ENCODE results near the gene AOPEP. TPM values are rescaled to one million over a fixed set of nuclear protein-coding genes. Genes with fewer than 3 reads are reported as not detected.
A peak's percentile ranks its signal among the peaks of the same experiment; 100 is the strongest.

AOPEP gene
- polyA plus RNA-seq, 2 of the 4 experiments (the other 2 are of a cell fraction): 226 to 266 TPM

DNA sequence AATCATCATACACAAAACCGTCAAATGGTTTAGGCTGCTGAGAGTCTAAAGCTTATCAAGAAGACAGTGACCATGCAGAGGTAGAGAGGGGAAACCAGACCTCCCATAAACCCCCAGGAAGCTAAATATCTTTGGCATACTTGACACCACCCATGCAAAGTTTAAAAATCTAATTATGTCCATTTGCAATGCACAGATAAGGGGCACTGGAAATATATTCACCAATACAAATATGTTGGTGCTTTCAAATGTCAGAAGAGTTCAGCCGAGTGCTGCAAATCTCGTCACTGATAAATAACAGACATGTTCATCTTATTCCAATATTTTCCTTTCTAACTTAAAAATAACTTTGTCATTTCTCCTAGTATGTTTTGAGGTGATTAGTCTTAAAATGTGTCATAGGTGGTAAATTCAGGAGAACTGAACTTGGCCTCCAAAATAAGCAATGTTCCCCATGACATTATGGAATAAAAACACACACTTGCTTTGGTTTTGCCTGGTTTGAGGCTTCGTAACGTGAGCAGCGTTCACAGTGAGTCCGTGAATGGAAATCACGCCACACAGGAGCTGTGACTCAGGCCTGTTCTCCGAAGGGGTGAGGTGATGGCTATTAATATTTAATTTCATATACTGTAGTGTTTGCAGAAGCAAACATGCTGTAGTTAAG lies 182.2 kb downstream of the AOPEP start:
- H3K4me1 ChIP-seq: peaks cover 96% of the 10 kb centered on the region
- WGBS (ENCODE audit: missing lambda C conversion rate): 2% methylated on average over 9 of the region's 9 CpGs
- POLR2A ChIA-PET: interaction anchor here (0.5 to 8.5 kb wide), 17 partner anchors 8 to 239 kb away, joined by 3 to 93 read pairs (median 5); no protein-coding TSS in a partner anchor
- H3K4me2 ChIP-seq: peak overlapping the region; percentile 89
- H3K4me3 ChIP-seq: no peak overlapping the region
- peak; percentile 89 for FAIRE-seq
- ATAC-seq: peak; percentile 72 to 78
- H3K9me3 ChIP-seq: no peaks in the 10 kb centered on the region
- CTCF ChIA-PET: interaction anchor here (0.6 to 3.6 kb wide), 12 partner anchors 26 to 227 kb away, joined by 3 to 23 read pairs (median 4); no protein-coding TSS in a partner anchor
- peak overlapping the region; percentile 97 to 99 for H3K27ac ChIP-seq
- DNase-seq (ENCODE audit: low read depth in 1 of 2, low spot score in 1 of 2): peak; percentile 91 to 98
- TF ChIP-seq JUN (IDR thresholded peaks at IDR 0.05): peak; percentile 75 to 94; a peak in 4 of 5 replicates
- 0 out of 2 replicates have a peak, but pooled peaks have one; percentile 11 for TF ChIP-seq BHLHE40 (IDR thresholded peaks at IDR 0.05; ENCODE audit: low read depth, low read length)
- TF ChIP-seq CHD4 (IDR thresholded peaks at IDR 0.05; ENCODE audit: borderline replicate concordance): no peak
- TF ChIP-seq, protein P1, sequence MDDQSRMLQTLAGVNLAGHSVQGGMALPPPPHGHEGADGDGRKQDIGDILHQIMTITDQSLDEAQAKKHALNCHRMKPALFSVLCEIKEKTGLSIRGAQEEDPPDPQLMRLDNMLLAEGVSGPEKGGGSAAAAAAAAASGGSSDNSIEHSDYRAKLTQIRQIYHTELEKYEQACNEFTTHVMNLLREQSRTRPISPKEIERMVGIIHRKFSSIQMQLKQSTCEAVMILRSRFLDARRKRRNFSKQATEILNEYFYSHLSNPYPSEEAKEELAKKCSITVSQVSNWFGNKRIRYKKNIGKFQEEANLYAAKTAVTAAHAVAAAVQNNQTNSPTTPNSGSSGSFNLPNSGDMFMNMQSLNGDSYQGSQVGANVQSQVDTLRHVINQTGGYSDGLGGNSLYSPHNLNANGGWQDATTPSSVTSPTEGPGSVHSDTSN (IDR thresholded peaks at IDR 0.05): peak; percentile 85
- peak; percentile 93 for TF ChIP-seq HEYL (CRISPR knock-in tag; IDR thresholded peaks at IDR 0.05)
- TF ChIP-seq, protein P2, sequence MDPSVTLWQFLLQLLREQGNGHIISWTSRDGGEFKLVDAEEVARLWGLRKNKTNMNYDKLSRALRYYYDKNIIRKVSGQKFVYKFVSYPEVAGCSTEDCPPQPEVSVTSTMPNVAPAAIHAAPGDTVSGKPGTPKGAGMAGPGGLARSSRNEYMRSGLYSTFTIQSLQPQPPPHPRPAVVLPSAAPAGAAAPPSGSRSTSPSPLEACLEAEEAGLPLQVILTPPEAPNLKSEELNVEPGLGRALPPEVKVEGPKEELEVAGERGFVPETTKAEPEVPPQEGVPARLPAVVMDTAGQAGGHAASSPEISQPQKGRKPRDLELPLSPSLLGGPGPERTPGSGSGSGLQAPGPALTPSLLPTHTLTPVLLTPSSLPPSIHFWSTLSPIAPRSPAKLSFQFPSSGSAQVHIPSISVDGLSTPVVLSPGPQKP (IDR thresholded peaks at IDR 0.05; ENCODE audit: low read depth, low read length): no peak
- TF ChIP-seq CBX2 (IDR thresholded peaks at IDR 0.05; ENCODE audit: borderline replicate concordance, low read depth): no peak
- TF ChIP-seq FOXS1 (CRISPR knock-in tag; IDR thresholded peaks at IDR 0.05): peak; percentile 42; the same call in 1 of the 2 replicates
- TF ChIP-seq KDM5A (IDR thresholded peaks at IDR 0.05): no peak
- no peak for TF ChIP-seq NR3C1 (IDR thresholded peaks at IDR 0.05)
- peak; percentile 78; the same call in 1 of the 2 replicates for TF ChIP-seq HOXA7 (CRISPR knock-in tag; IDR thresholded peaks at IDR 0.05)
- TF ChIP-seq CEBPB (IDR thresholded peaks at IDR 0.05): peak in 1 of 2 experiments; percentile 82; a peak in 2 of 4 replicates
- TF ChIP-seq, protein P3, sequence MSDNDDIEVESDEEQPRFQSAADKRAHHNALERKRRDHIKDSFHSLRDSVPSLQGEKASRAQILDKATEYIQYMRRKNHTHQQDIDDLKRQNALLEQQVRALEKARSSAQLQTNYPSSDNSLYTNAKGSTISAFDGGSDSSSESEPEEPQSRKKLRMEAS (IDR thresholded peaks at IDR 0.05): peak; percentile 83
- peak; percentile 91 for TF ChIP-seq HOXB5 (CRISPR knock-in tag; IDR thresholded peaks at IDR 0.05)
- no peak for TF ChIP-seq NFE2L2 (conservative IDR thresholded peaks at IDR 0.05; ENCODE audit: low read length)
- TF ChIP-seq CHD2 (IDR thresholded peaks at IDR 0.05; ENCODE audit: low read length, partially characterized antibody): peak; percentile 20
- TF ChIP-seq HDAC2 (IDR thresholded peaks at IDR 0.05): no peak
- TF ChIP-seq EHF (CRISPR knock-in tag; IDR thresholded peaks at IDR 0.05): peak; percentile 86
- no peak for TF ChIP-seq KDM1A (IDR thresholded peaks at IDR 0.05; ENCODE audit: low read depth)
- TF ChIP-seq, protein P4, sequence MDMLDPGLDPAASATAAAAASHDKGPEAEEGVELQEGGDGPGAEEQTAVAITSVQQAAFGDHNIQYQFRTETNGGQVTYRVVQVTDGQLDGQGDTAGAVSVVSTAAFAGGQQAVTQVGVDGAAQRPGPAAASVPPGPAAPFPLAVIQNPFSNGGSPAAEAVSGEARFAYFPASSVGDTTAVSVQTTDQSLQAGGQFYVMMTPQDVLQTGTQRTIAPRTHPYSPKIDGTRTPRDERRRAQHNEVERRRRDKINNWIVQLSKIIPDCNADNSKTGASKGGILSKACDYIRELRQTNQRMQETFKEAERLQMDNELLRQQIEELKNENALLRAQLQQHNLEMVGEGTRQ (IDR thresholded peaks at IDR 0.05): no peak
- TF ChIP-seq SMC3 (IDR thresholded peaks at IDR 0.05): peak; percentile 53; the same call in 2 of the 3 replicates
- TF ChIP-seq FOSB (CRISPR knock-in tag; IDR thresholded peaks at IDR 0.05): peak; percentile 92
- TF ChIP-seq, protein P5, sequence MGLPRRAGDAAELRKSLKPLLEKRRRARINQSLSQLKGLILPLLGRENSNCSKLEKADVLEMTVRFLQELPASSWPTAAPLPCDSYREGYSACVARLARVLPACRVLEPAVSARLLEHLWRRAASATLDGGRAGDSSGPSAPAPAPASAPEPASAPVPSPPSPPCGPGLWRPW (IDR thresholded peaks at IDR 0.05): no peak
- TF ChIP-seq ZNF302 (CRISPR knock-in tag; IDR thresholded peaks at IDR 0.05): peak; percentile 66; the same call in 1 of the 2 replicates
- no peak for TF ChIP-seq ESRRA (IDR thresholded peaks at IDR 0.05; ENCODE audit: borderline replicate concordance, low read length)
- TF ChIP-seq SREBF2 (IDR thresholded peaks at IDR 0.05): no peak
- peak; percentile 71; the same call in 1 of the 2 replicates for TF ChIP-seq ZSCAN20 (CRISPR knock-in tag; IDR thresholded peaks at IDR 0.05)
- 0 out of 2 replicates have a peak, but pooled peaks have one; percentile 1 for TF ChIP-seq MYC (IDR thresholded peaks at IDR 0.05; ENCODE audit: borderline replicate concordance, low read length)
- TF ChIP-seq POLR2A (IDR thresholded peaks at IDR 0.05; ENCODE audit: low read length): no peak
- TF ChIP-seq EP300 (IDR thresholded peaks at IDR 0.05): peak; percentile 92 to 96
- no peak for TF ChIP-seq ZC3H11A (IDR thresholded peaks at IDR 0.05)
- TF ChIP-seq RFX5 (IDR thresholded peaks at IDR 0.05): no peak
- TF ChIP-seq, protein P6, sequence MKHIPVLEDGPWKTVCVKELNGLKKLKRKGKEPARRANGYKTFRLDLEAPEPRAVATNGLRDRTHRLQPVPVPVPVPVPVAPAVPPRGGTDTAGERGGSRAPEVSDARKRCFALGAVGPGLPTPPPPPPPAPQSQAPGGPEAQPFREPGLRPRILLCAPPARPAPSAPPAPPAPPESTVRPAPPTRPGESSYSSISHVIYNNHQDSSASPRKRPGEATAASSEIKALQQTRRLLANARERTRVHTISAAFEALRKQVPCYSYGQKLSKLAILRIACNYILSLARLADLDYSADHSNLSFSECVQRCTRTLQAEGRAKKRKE (CRISPR knock-in tag; IDR thresholded peaks at IDR 0.05; ENCODE audit: low read depth): peak; percentile 92
- no peak for TF ChIP-seq EHMT2 (IDR thresholded peaks at IDR 0.05; ENCODE audit: low read depth)
- TF ChIP-seq ZFP36 (IDR thresholded peaks at IDR 0.05; ENCODE audit: borderline replicate concordance, partially characterized antibody): no peak
- TF ChIP-seq, protein P7, sequence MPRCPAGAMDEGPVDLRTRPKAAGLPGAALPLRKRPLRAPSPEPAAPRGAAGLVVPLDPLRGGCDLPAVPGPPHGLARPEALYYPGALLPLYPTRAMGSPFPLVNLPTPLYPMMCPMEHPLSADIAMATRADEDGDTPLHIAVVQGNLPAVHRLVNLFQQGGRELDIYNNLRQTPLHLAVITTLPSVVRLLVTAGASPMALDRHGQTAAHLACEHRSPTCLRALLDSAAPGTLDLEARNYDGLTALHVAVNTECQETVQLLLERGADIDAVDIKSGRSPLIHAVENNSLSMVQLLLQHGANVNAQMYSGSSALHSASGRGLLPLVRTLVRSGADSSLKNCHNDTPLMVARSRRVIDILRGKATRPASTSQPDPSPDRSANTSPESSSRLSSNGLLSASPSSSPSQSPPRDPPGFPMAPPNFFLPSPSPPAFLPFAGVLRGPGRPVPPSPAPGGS (IDR thresholded peaks at IDR 0.05): peak; percentile 82; the same call in 2 of the 3 replicates
